A673 (cell line): ENCODE data around the gene KRT79.

ENCODE experiments used
- EZH2 ChIP-seq: fragments of 200-600 bp; sonication (generic); IDR thresholded peaks from 2 replicates; pipeline ENCODE4 v1.6.1; 2017; ENCODE audit warnings: borderline replicate concordance, low read depth, mild to moderate bottlenecking, mixed read lengths, antibody characterized with exemption, low read length; ENCODE audit not compliant: poor library complexity, severe bottlenecking
- TF ChIP-seq, protein P1 (sequence below): fragments of 300-800, 200-600 bp; sonication (generic); conservative IDR thresholded peaks from 2 replicates; pipeline ENCODE4 v1.5.1; 2017; ENCODE audit warnings: low read depth, mild to moderate bottlenecking, antibody characterized with exemption, low read length, moderate library complexity, mixed read lengths

DNA sequence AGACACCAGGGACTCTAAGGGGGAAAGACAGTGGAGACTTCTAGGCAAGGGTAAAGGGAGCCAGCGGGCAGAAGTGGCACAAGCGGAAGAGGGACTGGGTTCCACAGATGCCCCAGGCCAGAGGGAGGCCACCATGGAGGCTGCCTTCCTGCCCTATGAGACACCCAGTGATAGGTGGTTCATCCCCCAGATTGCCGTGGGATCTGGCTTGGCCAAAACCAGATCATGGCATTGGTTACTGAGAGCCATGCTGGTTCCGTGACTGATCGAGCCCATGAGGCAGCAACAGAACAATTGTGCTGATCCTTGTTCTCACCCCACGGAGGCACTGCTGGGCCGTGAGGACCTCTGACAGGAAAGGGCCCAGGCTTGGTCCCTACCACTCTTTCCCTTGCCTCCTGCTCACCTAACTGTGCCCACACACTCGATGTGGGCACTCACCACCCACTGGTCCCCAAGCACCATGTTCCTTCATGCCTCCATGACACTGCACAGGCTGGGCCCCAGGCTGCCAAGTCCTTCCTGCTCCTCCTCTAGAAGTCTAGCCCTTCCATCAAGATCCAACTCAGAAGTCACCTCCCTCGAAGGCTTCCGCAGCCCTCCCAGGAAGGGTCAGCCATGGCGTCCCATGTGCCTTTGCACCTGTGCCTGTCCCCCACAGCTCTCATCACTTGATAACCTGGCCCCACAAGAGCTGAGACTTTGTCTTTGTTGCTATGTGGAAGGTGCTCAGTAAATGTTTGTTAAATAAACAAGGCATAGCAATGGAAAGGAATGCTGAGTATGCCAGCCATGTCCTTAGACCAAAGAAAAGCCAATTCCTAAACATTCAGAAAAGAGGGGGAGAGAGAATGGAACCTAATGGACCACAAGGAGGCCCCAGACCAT lies 7.3 kb downstream of the KRT79 start:
- TF ChIP-seq, protein P1, sequence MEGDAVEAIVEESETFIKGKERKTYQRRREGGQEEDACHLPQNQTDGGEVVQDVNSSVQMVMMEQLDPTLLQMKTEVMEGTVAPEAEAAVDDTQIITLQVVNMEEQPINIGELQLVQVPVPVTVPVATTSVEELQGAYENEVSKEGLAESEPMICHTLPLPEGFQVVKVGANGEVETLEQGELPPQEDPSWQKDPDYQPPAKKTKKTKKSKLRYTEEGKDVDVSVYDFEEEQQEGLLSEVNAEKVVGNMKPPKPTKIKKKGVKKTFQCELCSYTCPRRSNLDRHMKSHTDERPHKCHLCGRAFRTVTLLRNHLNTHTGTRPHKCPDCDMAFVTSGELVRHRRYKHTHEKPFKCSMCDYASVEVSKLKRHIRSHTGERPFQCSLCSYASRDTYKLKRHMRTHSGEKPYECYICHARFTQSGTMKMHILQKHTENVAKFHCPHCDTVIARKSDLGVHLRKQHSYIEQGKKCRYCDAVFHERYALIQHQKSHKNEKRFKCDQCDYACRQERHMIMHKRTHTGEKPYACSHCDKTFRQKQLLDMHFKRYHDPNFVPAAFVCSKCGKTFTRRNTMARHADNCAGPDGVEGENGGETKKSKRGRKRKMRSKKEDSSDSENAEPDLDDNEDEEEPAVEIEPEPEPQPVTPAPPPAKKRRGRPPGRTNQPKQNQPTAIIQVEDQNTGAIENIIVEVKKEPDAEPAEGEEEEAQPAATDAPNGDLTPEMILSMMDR = no peak
- no peak for TF ChIP-seq EZH2
